ENCODE data around the gene LRRN3. TPM values are rescaled to one million over a fixed set of nuclear protein-coding genes. Genes with fewer than 3 reads are reported as not detected.

The LRRN3 gene
- total and polyA plus RNA-seq, 2 of the 8 experiments (the other 6 are each of a cell fraction or from before 2014, with no cell fraction given): 0.20 to 0.32 TPM

- H3K4ac ChIP-seq (replicated peaks; ENCODE audit: insufficient read length, low read depth, low read length): no peak overlapping the region
- H3K23me2 ChIP-seq (ENCODE audit: low read depth, low read length): no peaks in the 10 kb centered on the region
- no peak overlapping the region for H2AFZ ChIP-seq (ENCODE audit: low read length)
- H3K4me2 ChIP-seq (ENCODE audit: insufficient read depth in 1 of 2, low read depth in 2 of 2, low read length in 2 of 2): no peak overlapping the region
- no peak overlapping the region for H2BK20ac ChIP-seq (ENCODE audit: low read length)
- H2AK5ac ChIP-seq (ENCODE audit: low read depth, low read length): no peak overlapping the region
- no peak overlapping the region for H4K8ac ChIP-seq (ENCODE audit: extremely low read depth, insufficient read depth, low read length)
- no peak overlapping the region for H4K5ac ChIP-seq (ENCODE audit: insufficient read length, low read depth, low read length)
- H2BK15ac ChIP-seq (ENCODE audit: low read length): no peak overlapping the region
- no peak overlapping the region for H3K56ac ChIP-seq (replicated peaks; ENCODE audit: insufficient read length, low read depth, low read length)
- H3K79me1 ChIP-seq (ENCODE audit: low read depth, low read length): no peaks in the 10 kb centered on the region
- peaks cover 0 to 14% (median 4%) of the 10 kb centered on the region in 4 experiments; a peak in 4 of 7 replicates for H3K4me1 ChIP-seq (replicated peaks in 1 of 4; ENCODE audit: control insufficient read depth in 3 of 4, insufficient read depth in 4 of 4, low read length in 3 of 4)
- 72% methylated on average over 1 of the region's 1 CpG; no CpG with 5 or more reads in 1 of the 2 experiments for WGBS, 2 experiments (ENCODE audit: extremely low coverage in 1 of 2, insufficient coverage in 1 of 2, insufficient read length in 1 of 2, insufficient replicate concordance in 2 of 2, low coverage in 1 of 2, low lambda C conversion rate in 2 of 2, missing lambda C conversion rate in 1 of 2)
- H3K36me3 ChIP-seq (ENCODE audit: control insufficient read depth in 2 of 4, insufficient read depth in 4 of 4, low read length in 3 of 4): no peaks in the 10 kb centered on the region
- POLR2A ChIA-PET (ENCODE audit: partially characterized antibody): interaction anchor here (0.6 to 1.4 kb wide), 3 partner anchors 463 to 1710 kb away, joined by 3 read pairs; no protein-coding TSS in a partner anchor
- no peak overlapping the region for H3K9ac ChIP-seq (replicated peaks in 1 of 4; ENCODE audit: extremely low read depth in 1 of 4, low read depth in 3 of 4, low read length in 3 of 4)
- H4K91ac ChIP-seq (replicated peaks; ENCODE audit: insufficient read length, low read length): no peak overlapping the region
- H3K79me2 ChIP-seq (ENCODE audit: control insufficient read depth in 1 of 2, insufficient read depth in 2 of 2, low read length in 2 of 2): no peaks in the 10 kb centered on the region
- H4K20me1 ChIP-seq (replicated peaks in 1 of 2; ENCODE audit: control insufficient read depth in 1 of 2, insufficient read depth in 2 of 2, low read length in 2 of 2): no peaks in the 10 kb centered on the region
- no peak overlapping the region for H3K4me3 ChIP-seq (ENCODE audit: extremely low read depth in 1 of 4, insufficient read depth in 2 of 4, low read depth in 3 of 4, low read length in 4 of 4)
- no peaks in the 10 kb centered on the region for H3K27me3 ChIP-seq (replicated peaks in 1 of 4; ENCODE audit: control insufficient read depth in 3 of 4, extremely low read depth in 1 of 4, insufficient read depth in 3 of 4, low read length in 3 of 4)
- H3K23ac ChIP-seq (ENCODE audit: insufficient read length): no peak overlapping the region
- no peak overlapping the region for H2BK120ac ChIP-seq (replicated peaks; ENCODE audit: low read depth, low read length)
- H3K14ac ChIP-seq (ENCODE audit: insufficient read length): no peak overlapping the region
- H2BK12ac ChIP-seq (ENCODE audit: low read depth, low read length): no peak overlapping the region
- H3K18ac ChIP-seq (ENCODE audit: extremely low read depth, low read length): no peak overlapping the region
- CTCF ChIA-PET (ENCODE audit: partially characterized antibody): interaction anchor here (0.9 to 1.9 kb wide), 20 partner anchors 9 to 656 kb away, joined by 3 to 11 read pairs (median 4); no protein-coding TSS in a partner anchor
- FAIRE-seq: no peak
- no peak for DNase-seq (ENCODE audit: low read depth in 1 of 2, low spot score in 2 of 2)
- no peak overlapping the region for H3K27ac ChIP-seq (ENCODE audit: low read depth, low read length)
- no peaks in the 10 kb centered on the region for H3K9me3 ChIP-seq (ENCODE audit: insufficient read depth in 2 of 2, low read depth in 1 of 2, low read length in 1 of 2)
- no peak overlapping the region for H2BK5ac ChIP-seq (ENCODE audit: low read depth, low read length)
- TF ChIP-seq RNF2 (IDR thresholded peaks at IDR 0.05; ENCODE audit: borderline replicate concordance, low read depth, low read length, missing control alignments, poor library complexity, severe bottlenecking) (no peak), HDAC6 (IDR thresholded peaks at IDR 0.05; ENCODE audit: low read depth, low read length) (no peak), SIRT6 (IDR thresholded peaks at IDR 0.05; ENCODE audit: low read length) (no peak), KDM5A (IDR thresholded peaks at IDR 0.05; ENCODE audit: low read length) (no peak), PHF8 (conservative IDR thresholded peaks at IDR 0.05; ENCODE audit: low read depth, low read length) (no peak), USF2 (IDR thresholded peaks at IDR 0.05; ENCODE audit: low read length) (no peak), TAF1 (IDR thresholded peaks at IDR 0.05; ENCODE audit: low read depth, low read length) (no peak), JUND (IDR thresholded peaks at IDR 0.05; ENCODE audit: low read length) (no peak), ZNF274 (IDR thresholded peaks at IDR 0.05; ENCODE audit: borderline replicate concordance, extremely low read depth, low read length) (no peak), EGR1 (IDR thresholded peaks at IDR 0.05; ENCODE audit: borderline replicate concordance, low read depth, low read length) (no peak), NANOG (IDR thresholded peaks at IDR 0.05; ENCODE audit: insufficient read depth, low read depth, low read length, poor library complexity, severe bottlenecking) (no peak), GABPA (IDR thresholded peaks at IDR 0.05; ENCODE audit: borderline replicate concordance, insufficient read depth, low read length) (no peak), CBX5 (IDR thresholded peaks at IDR 0.05; ENCODE audit: low read depth, low read length) (no peak), TBP (IDR thresholded peaks at IDR 0.05; ENCODE audit: low read depth, low read length) (no peak)
Observed at GRCh38 chr7:111098926-111099250, 8.0 kb downstream of the LRRN3 start.

Measured in H1 (cell line).